Transverse colon (tissue), 4 donors: ENCODE data around the gene BASP1.

Source experiments
- EP300 ChIP-seq: sonication (generic); formaldehyde crosslinking; IDR thresholded peaks from one replicate; pipeline ENCODE4 v1.6.1; 2017; ENCODE audit warnings: antibody characterized with exemption, low read depth
- POLR2A ChIP-seq: fragments of 450-650 bp; IDR thresholded peaks from one replicate; pipeline ENCODE4 v1.6.1; 2016; ENCODE audit warnings: antibody characterized with exemption, mild to moderate bottlenecking, moderate library complexity
- POLR2AphosphoS5 ChIP-seq, 3 donors: sonication (generic); formaldehyde crosslinking; IDR thresholded peaks; one replicate each; pipeline ENCODE4 v1.6.1; 2016; ENCODE audit warnings: antibody characterized with exemption in 3 of 3
- TF ChIP-seq, protein P1 (sequence below), 5 experiments: fragments of 200-600 bp in 3 of 5; fragments of 450-650 bp in 2 of 5; sonication (generic) in 3 of 5; IDR thresholded peaks; 1 replicate in 2 of 5; 2 replicates in 3 of 5; pipeline ENCODE4 v1.5.1; 2016 to 2017; ENCODE audit warnings: antibody characterized with exemption in 5 of 5, inconsistent platforms in 3 of 5, mild to moderate bottlenecking in 2 of 5, moderate library complexity in 1 of 5

DNA sequence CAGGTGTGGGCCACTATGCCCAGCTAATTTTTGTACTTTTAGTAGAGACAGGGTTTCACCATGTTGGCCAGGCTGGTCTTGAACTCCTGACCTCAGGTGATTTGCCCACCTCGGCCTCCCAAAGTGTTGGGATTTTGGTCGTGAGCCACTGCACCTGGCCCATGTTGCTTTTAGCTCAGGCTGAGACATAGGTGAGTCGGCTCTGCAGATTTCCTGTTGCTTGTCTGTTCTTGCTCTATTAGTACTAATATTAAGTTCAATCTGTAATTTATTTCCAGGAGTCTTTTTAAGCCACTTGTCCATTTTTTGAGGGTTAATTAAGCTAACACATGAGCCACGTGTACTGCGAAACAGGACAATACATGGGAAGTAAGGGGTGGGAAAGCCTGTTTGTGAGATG lies 21.4 kb upstream of the BASP1 start:
- TF ChIP-seq, protein P1, sequence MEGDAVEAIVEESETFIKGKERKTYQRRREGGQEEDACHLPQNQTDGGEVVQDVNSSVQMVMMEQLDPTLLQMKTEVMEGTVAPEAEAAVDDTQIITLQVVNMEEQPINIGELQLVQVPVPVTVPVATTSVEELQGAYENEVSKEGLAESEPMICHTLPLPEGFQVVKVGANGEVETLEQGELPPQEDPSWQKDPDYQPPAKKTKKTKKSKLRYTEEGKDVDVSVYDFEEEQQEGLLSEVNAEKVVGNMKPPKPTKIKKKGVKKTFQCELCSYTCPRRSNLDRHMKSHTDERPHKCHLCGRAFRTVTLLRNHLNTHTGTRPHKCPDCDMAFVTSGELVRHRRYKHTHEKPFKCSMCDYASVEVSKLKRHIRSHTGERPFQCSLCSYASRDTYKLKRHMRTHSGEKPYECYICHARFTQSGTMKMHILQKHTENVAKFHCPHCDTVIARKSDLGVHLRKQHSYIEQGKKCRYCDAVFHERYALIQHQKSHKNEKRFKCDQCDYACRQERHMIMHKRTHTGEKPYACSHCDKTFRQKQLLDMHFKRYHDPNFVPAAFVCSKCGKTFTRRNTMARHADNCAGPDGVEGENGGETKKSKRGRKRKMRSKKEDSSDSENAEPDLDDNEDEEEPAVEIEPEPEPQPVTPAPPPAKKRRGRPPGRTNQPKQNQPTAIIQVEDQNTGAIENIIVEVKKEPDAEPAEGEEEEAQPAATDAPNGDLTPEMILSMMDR (IDR thresholded peaks at IDR 0.05), result no peak
- TF ChIP-seq POLR2A (no peak), POLR2AphosphoS5 (IDR thresholded peaks at IDR 0.05) (no peak), EP300 (no peak)
